Esophagus squamous epithelium (tissue), 5 donors: ENCODE measurements around the gene NEDD8. TPM values are rescaled to one million over a fixed set of nuclear protein-coding genes. Genes with fewer than 3 reads are reported as not detected.

Experiments
- DNase-seq: peaks from one replicate; lab custom pipeline; 2025; lab: John Stamatoyannopoulos, UW
- H3K27ac ChIP-seq, 4 donors: fragments of 200-600 bp; sonication (generic); one replicate each; pipeline ENCODE4 v1.5.1; 2016 to 2019; ENCODE audit warnings: mild to moderate bottlenecking in 1 of 4
- H3K27me3 ChIP-seq, 4 donors: fragments of 200-600 bp; sonication (generic); 1 replicate in 3 of 4; 2 replicates in 1 of 4; pipeline versions ENCODE4 v1.5.1 to v1.6.0; 2017 to 2021; ENCODE audit warnings: antibody characterized with exemption in 1 of 4
- H3K36me3 ChIP-seq, 3 donors: fragments of 200-600 bp; sonication (generic); one replicate each; pipeline ENCODE4 v1.5.1; 2016 to 2019
- H3K4me1 ChIP-seq, 3 donors: fragments of 200-600 bp; sonication (generic); one replicate each; pipeline ENCODE4 v1.5.1; 2017 to 2019
- H3K4me3 ChIP-seq, 4 donors: fragments of 200-600 bp; sonication (generic); 1 replicate in 3 of 4; 2 replicates in 1 of 4; pipeline ENCODE4 v1.5.1; 2016 to 2019; ENCODE audit warnings: mild to moderate bottlenecking in 2 of 4, moderate library complexity in 1 of 4
- H3K9me3 ChIP-seq, 3 donors: fragments of 200-600 bp; sonication (generic); one replicate each; pipeline ENCODE4 v1.5.1; 2016 to 2019
- CTCF ChIP-seq, 6 experiments: fragments of 450-650 bp in 4 of 6; fragments of 200-600 bp in 2 of 6; sonication (generic) in 2 of 6; IDR thresholded peaks; one replicate each; pipeline ENCODE4 v1.5.1; 2016 to 2019; ENCODE audit warnings: antibody characterized with exemption in 6 of 6, mild to moderate bottlenecking in 4 of 6, moderate library complexity in 4 of 6
- POLR2A ChIP-seq, 4 donors: fragments of 450-650 bp; IDR thresholded peaks; one replicate each; pipeline ENCODE4 v1.6.1; 2017; ENCODE audit warnings: antibody characterized with exemption in 4 of 4, mild to moderate bottlenecking in 4 of 4, moderate library complexity in 3 of 4
- WGBS, 2 donors: methylation state at CpG; one replicate each; pipeline ENCODE4 v1.1.5; 2018; 5-methylcytosine and 5-hydroxymethylcytosine counted together
- intact Hi-C: fragments of 100-400 bp; cut with DNase I; formaldehyde crosslinking; loops from one replicate; pipeline ENCODE4 v1.15.0; 2022
- total RNA-seq, 4 donors: library from RNA; depleted of rRNA; stranded (reverse); fragments of >200 nt; gene quantifications; one replicate each; pipeline ENCODE4 v1.1.0, GENCODE V29; 2016
- donor health status: DM: yes; HTN: yes; CAD: no.

Gene NEDD8
- total RNA-seq, 4 donors from 2014 or later, result 93.1 to 182 (median 121) TPM

GRCh38 chr14:24213866-24214662 is 18.1 kb downstream of the NEDD8 start:
- no peaks in the 10 kb centered on the region for H3K27me3 ChIP-seq
- intact Hi-C loops, result no loop called here
- 86 to 94% methylated on average over 7 of the region's 7 CpGs for WGBS, 2 donors
- peak overlapping the region; percentile 97 to 99 (median 98) for H3K27ac ChIP-seq
- TF ChIP-seq POLR2A (IDR thresholded peaks at IDR 0.05) (no peak), CTCF (IDR thresholded peaks at IDR 0.05) (no peak)
- no peak for DNase-seq
- H3K4me1 ChIP-seq, result peaks cover 0 to 47% (median 19%) of the 10 kb centered on the region in 3 donors
- H3K4me3 ChIP-seq, result peak overlapping the region in 2 of 4 donors; percentile 82 to 83
- H3K9me3 ChIP-seq, result no peaks in the 10 kb centered on the region
- H3K36me3 ChIP-seq, result peaks cover 4 to 46% (median 9%) of the 10 kb centered on the region in 3 donors

GRCh38 chr14:24212924-24213865 is 19.0 kb downstream of the NEDD8 start, which contains the start of gene CHMP4A:
CHMP4A (minus strand) TSS chr14:24213488; CDS start chr14:24213439, 49 bp downstream.
- intact Hi-C loops, result no loop called here
- Histone ChIP-seq H3K36me3 (peaks cover 4 to 54% (median 9%) of the 10 kb centered on the region in 3 donors), H3K4me3 (peak within 1 kb of the TSS; percentile 81 to 93 (median 82)), H3K27me3 (no peaks in the 10 kb centered on the region), H3K9me3 (no peaks in the 10 kb centered on the region), H3K4me1 (peaks cover 0 to 47% (median 19%) of the 10 kb centered on the region in 3 donors), H3K27ac (peak within 1 kb of the TSS; percentile 97 to 99 (median 98))
- TF ChIP-seq CTCF (IDR thresholded peaks at IDR 0.05), result peak in 3 of 6 experiments; percentile 12 to 41 (median 33)
- peak in 3 of 4 donors; percentile 94 to 97 (median 96) for TF ChIP-seq POLR2A (IDR thresholded peaks at IDR 0.05)
- WGBS, 2 donors, result 0 to 1% methylated on average over 39 to 41 of the region's 53 CpGs
- peak; percentile 92 for DNase-seq

GRCh38 chr14:24211311-24211710 is 20.9 kb downstream of the NEDD8 start:
- H3K4me1 ChIP-seq, result peaks cover 0 to 45% (median 18%) of the 10 kb centered on the region in 3 donors
- peaks cover 4 to 54% (median 16%) of the 10 kb centered on the region in 3 donors for H3K36me3 ChIP-seq
- H3K9me3 ChIP-seq, result no peaks in the 10 kb centered on the region
- no peak for DNase-seq
- intact Hi-C loops, result no loop called here
- H3K4me3 ChIP-seq, result no peak overlapping the region
- H3K27ac ChIP-seq, result no peak overlapping the region
- TF ChIP-seq POLR2A (IDR thresholded peaks at IDR 0.05) (no peak), CTCF (IDR thresholded peaks at IDR 0.05) (no peak)
- WGBS, 2 donors, result 91 to 94% methylated on average over 5 to 6 of the region's 6 CpGs
- no peaks in the 10 kb centered on the region for H3K27me3 ChIP-seq

GRCh38 chr14:24207625-24208024 is 24.5 kb downstream of the NEDD8 start:
- peaks cover 4 to 87% (median 19%) of the 10 kb centered on the region in 3 donors for H3K36me3 ChIP-seq
- intact Hi-C loops, result no loop called here
- TF ChIP-seq POLR2A (IDR thresholded peaks at IDR 0.05), result no peak
- no peak for TF ChIP-seq CTCF (IDR thresholded peaks at IDR 0.05)
- H3K9me3 ChIP-seq, result no peaks in the 10 kb centered on the region
- WGBS, 2 donors, result 89 to 100% methylated on average over 1 to 2 of the region's 2 CpGs
- H3K27ac ChIP-seq, result no peak overlapping the region
- no peak for DNase-seq
- no peaks in the 10 kb centered on the region for H3K27me3 ChIP-seq
- no peak overlapping the region for H3K4me3 ChIP-seq
- peaks cover 0 to 17% (median 5%) of the 10 kb centered on the region in 3 donors for H3K4me1 ChIP-seq
